ENCODE measurements around the gene VSTM2B.
"Not testable (repeated sequence)": the region's sequence is repeated elsewhere in the genome, so short reads cannot be mapped to it uniquely, and the experiment has no call there.

VSTM2B gene

DNA sequence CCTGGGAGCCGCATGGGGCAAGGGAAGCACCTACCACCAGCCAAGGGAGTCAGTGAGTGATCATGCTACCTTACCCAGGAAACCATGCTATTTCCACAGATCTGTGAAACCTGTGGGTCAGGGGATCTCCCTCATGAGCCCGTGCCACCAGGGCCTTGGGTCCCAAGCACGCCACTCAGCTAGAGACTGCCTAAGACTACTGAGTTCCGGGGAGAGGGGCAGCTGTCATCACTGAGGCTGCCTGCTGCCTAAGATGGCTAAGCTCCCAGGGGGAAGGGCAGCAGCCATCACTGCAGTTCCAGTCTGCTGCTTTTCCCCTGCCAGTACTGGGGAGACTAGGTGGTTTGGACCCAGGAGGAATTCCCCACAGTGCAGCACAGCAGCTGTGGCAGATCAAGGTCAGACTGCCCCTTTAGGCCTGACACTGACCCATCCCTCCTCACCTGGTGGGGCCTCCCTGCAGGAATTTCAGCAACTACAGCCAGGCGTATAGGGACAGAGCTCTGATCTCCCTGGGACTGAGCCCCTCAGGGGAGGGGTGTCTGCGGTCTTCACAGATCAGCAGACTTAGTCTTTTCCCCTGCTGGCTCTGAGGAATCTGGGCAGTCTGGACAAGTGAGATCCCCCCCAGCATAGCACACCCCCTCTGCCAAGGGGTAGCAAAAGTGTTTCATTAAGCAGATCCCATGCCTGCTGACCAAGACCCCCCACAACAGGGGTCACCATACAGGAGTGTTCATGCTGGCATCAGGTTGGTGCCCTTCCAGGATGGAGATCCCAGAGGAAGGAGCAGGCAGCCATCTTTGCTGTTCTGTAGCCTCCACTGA is 26.9 kb downstream of the VSTM2B start:
- Mint-ChIP-seq H3K27ac (no peak overlapping the region), H3K4me3 (no peak overlapping the region), H3K4me1 (ENCODE audit: low read depth in 2 of 2) (no peaks in the 10 kb centered on the region), H3K9me3 (peaks cover 7 to 11% of the 10 kb centered on the region in 2 donors), H3K36me3 (ENCODE audit: insufficient read depth) (peaks cover 3% of the 10 kb centered on the region), H3K27me3 (peaks cover 40 to 89% of the 10 kb centered on the region in 2 donors)
- DNase-seq (no peak), ATAC-seq (replicated peaks) (no peak)

DNA sequence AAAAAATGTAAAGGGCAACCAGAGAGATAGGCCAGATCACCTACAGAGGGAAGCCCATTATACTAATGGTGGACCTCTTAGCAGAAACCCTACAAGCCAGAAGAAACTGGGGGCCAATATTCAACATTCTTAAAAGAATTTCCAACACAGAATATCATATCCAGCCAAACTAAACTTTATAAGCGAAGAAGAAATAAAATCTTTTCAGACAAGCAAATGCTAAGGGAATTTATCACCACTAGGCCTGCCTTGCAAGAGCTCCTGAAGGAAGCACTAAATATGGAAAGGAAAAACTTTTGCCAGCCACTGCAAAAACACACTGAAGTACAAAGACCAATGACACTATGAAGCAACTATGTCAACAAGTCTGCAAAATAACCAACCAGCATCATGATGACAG is 28.4 kb downstream of the VSTM2B start:
- no peak for ATAC-seq (replicated peaks)
- H3K4me1 Mint-ChIP-seq (ENCODE audit: low read depth in 2 of 2) = no peaks in the 10 kb centered on the region

DNA sequence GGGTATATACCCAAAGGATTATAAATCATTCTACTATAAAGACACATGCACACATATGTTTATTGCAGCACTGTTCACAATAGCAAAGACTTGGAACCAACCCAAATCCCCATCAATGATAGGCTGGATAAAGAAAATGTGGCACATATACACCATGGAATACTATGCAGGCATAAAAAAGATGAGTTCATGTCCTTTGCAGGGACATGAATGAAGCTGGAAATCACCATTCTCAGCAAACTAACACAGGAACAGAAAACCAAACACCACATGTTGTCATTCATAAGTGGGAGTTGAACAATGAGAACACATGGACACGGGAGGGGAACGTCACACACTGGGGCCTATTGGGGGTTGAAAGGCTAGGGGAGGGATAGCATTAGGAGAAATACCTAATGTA is 33.3 kb downstream of the VSTM2B start:
- not testable (repeated sequence) for H3K4me3 Mint-ChIP-seq; ATAC-seq (replicated peaks); H3K36me3 Mint-ChIP-seq (ENCODE audit: insufficient read depth); DNase-seq; H3K27ac Mint-ChIP-seq; H3K4me1 Mint-ChIP-seq (ENCODE audit: low read depth in 2 of 2)
- Mint-ChIP-seq H3K27me3 (peaks cover 37 to 55% of the 10 kb centered on the region in 2 donors), H3K9me3 (peaks cover 0 to 14% of the 10 kb centered on the region in 2 donors)

More for the DNA sequence above, 28.4 kb downstream of the VSTM2B start:
- Mint-ChIP-seq H3K36me3 (ENCODE audit: insufficient read depth) (no peaks in the 10 kb centered on the region), H3K9me3 (peaks cover 7 to 22% of the 10 kb centered on the region in 2 donors), H3K27me3 (peaks cover 38 to 74% of the 10 kb centered on the region in 2 donors), H3K4me3 (no peak overlapping the region), H3K27ac (no peak overlapping the region)
- no peak for DNase-seq

DNA sequence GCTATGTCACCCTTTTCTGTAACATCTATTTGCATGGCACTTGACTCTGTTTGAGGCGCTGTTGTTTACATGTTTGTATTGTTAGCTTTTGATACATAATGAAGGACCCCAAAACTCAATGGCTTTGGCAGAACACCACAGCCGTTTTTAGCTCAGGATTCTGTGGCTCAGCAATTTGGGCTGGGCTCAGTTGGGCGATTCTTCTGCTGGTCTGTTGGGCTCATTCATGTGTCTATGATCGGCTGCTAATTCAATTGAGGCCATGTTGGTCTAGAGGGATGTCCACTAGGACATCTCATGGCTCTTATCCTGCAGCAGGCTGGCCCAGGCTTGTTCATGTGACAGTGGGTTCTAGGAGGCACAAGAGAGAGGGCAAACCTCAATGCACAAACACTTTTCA is 33.9 kb downstream of the VSTM2B start:
- no peak overlapping the region for H3K27ac Mint-ChIP-seq
- peaks cover 31 to 56% of the 10 kb centered on the region in 2 donors for H3K27me3 Mint-ChIP-seq
- H3K9me3 Mint-ChIP-seq = peaks cover 0 to 14% of the 10 kb centered on the region in 2 donors
- H3K4me3 Mint-ChIP-seq = no peak overlapping the region
- H3K36me3 Mint-ChIP-seq (ENCODE audit: insufficient read depth) = no peaks in the 10 kb centered on the region
- DNase-seq (no peak), ATAC-seq (replicated peaks) (no peak)
- H3K4me1 Mint-ChIP-seq (ENCODE audit: low read depth in 2 of 2) = peaks cover 0 to 4% of the 10 kb centered on the region in 2 donors

DNA sequence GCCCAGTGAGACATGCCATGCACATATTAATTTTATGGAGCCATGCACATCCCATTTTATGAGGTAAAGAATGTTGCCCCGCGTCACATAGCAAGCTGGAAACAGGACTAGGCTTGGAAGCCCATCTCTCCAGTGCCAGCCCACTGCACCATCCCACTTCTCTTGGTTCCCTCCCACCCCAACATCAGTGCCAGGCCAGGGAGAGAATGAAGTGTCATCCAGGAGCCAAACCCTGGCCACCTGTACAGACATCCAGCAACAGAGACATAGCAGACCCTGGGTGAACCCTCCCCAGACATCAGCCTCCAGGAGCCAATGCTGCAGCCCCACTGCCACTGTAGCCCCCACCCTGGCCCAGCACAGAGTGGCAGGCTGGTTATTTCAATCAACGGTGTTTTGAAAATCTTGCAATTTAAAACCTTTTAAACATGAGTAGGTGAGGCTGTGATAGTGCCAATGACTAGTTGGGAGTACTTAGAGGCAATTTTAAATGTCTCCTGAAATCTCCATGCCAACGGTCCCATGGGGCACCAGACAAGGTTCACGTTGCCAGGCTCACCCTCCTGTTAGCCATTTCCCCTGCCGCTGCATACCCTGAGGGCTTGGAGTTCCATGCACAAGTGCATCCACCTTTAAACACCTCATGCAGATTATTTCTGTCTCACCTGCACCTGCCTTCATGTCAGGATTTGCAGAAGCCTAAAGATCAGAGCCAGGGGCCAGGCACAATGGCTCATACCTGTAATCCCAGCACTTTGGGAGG is 34.7 kb downstream of the VSTM2B start:
- Mint-ChIP-seq H3K4me1 (ENCODE audit: low read depth in 2 of 2) (peaks cover 0 to 4% of the 10 kb centered on the region in 2 donors), H3K9me3 (peaks cover 0 to 14% of the 10 kb centered on the region in 2 donors), H3K4me3 (no peak overlapping the region), H3K27me3 (peaks cover 28 to 56% of the 10 kb centered on the region in 2 donors), H3K27ac (no peak overlapping the region), H3K36me3 (ENCODE audit: insufficient read depth) (no peaks in the 10 kb centered on the region)
- DNase-seq = no peak
- ATAC-seq (replicated peaks) = no peak

DNA sequence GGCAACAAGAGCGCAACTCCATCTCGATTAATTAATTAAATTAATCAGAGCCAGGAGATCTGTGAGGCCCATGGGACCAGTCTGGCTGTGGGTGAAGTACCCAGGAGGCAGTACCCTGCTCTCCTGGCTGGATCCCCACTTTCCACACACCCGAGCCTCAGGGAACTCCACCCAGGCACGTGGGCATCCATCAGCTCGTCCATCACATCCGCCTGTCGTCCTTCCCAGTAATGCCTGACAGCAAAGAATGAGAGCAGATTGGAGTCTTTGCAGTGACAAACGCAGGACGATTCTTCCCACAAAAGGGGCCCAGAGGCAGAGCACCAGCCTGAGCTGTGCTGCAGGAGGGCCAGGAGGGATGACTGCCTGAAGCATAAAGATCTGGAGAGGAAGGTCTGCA is 35.8 kb downstream of the VSTM2B start:
- no peaks in the 10 kb centered on the region for H3K36me3 Mint-ChIP-seq (ENCODE audit: insufficient read depth)
- H3K9me3 Mint-ChIP-seq = peaks cover 0 to 14% of the 10 kb centered on the region in 2 donors
- H3K4me3 Mint-ChIP-seq = no peak overlapping the region
- no peak overlapping the region for H3K27ac Mint-ChIP-seq
- DNase-seq (no peak), ATAC-seq (replicated peaks) (no peak)
- H3K27me3 Mint-ChIP-seq = peaks cover 23 to 56% of the 10 kb centered on the region in 2 donors
- peaks cover 0 to 8% of the 10 kb centered on the region in 2 donors for H3K4me1 Mint-ChIP-seq (ENCODE audit: low read depth in 2 of 2)

DNA sequence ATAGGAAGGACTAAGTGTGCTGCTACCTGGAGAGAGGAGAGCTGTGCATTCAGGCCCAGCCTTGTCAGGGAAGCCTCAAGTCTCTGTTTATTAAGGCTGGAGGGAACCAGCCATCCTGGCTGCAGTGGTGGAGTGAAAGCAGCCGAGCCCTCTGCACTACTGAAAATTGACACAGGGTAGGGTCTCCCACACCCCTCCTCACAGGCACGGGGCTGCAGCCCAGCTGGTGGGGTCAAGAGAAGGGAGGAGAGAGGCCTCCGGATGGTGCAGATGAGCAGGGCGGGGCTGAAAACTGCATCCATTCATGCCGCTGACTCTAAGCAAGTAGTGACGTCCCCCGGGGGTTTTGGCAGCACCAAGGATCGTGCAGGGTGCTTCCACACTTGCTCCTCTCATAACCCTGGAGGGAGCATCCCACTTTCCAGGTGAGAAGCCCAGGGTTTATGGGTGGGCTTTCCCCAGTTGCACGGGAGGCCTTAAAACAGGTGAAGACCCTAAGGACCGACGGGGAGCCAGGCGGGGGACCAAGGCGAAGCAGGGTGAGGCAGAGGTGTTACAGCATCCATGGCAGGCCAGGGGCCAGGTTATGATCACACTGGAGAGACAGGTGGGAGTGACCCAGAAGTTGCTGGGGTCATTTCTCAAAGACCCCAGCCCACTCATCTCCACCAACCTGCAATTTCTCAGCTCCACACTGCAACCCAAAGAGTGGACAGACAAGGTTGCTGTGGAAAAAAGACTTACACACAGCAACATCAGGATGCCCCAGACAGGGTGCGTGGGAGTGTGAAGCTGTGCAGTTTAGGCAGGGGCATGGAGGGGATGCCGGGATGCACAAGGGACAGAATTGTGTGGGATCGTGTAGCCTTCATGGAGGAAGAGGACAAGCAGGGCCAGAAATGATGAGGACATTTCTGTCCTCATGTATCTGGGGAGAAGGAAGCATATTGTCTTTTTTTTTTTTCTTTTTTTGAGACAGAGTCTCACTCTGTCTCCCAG is 36.8 kb downstream of the VSTM2B start:
- H3K36me3 Mint-ChIP-seq (ENCODE audit: insufficient read depth) = no peaks in the 10 kb centered on the region
- H3K27ac Mint-ChIP-seq = no peak overlapping the region
- DNase-seq (no peak), ATAC-seq (replicated peaks) (no peak)
- H3K4me1 Mint-ChIP-seq (ENCODE audit: low read depth in 2 of 2) = peaks cover 0 to 8% of the 10 kb centered on the region in 2 donors
- H3K27me3 Mint-ChIP-seq = peaks cover 24 to 61% of the 10 kb centered on the region in 2 donors
- H3K9me3 Mint-ChIP-seq = peaks cover 0 to 14% of the 10 kb centered on the region in 2 donors
- no peak overlapping the region for H3K4me3 Mint-ChIP-seq

DNA sequence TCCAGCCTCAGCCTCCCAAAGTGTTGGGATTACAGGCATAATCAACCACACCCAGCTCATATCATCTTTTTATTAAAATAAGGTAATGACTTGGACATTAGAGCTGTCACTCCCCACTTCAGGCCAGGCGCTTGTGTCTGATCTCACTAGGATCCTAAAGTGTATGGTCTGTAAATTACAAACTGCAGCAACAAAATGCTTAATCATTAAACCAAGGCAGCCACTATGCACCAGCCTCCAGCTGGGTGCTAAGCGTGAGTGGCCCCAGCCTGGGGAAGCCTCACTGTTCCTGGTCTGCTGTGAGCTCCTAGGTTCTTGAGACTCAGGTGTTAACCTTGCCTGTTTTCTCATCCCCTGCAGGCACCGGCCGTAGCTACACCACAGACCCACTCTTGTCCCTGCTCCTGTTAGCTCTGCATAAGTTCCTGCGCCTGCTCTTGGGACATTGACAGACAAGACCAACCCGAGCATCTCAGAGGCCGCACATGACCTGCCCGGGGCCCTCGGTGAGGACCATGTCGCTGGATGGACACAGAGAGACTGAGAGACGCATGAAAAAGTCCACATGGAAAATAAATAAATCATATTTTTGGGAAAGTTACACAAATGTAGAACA is 37.8 kb downstream of the VSTM2B start:
- ATAC-seq (replicated peaks) = no peak
- no peak overlapping the region for H3K27ac Mint-ChIP-seq
- no peaks in the 10 kb centered on the region for H3K36me3 Mint-ChIP-seq (ENCODE audit: insufficient read depth)
- H3K27me3 Mint-ChIP-seq = peaks cover 24 to 71% of the 10 kb centered on the region in 2 donors
- H3K4me1 Mint-ChIP-seq (ENCODE audit: low read depth in 2 of 2) = peaks cover 0 to 8% of the 10 kb centered on the region in 2 donors
- H3K9me3 Mint-ChIP-seq = peaks cover 0 to 8% of the 10 kb centered on the region in 2 donors
- H3K4me3 Mint-ChIP-seq = no peak overlapping the region
- no peak for DNase-seq

DNA sequence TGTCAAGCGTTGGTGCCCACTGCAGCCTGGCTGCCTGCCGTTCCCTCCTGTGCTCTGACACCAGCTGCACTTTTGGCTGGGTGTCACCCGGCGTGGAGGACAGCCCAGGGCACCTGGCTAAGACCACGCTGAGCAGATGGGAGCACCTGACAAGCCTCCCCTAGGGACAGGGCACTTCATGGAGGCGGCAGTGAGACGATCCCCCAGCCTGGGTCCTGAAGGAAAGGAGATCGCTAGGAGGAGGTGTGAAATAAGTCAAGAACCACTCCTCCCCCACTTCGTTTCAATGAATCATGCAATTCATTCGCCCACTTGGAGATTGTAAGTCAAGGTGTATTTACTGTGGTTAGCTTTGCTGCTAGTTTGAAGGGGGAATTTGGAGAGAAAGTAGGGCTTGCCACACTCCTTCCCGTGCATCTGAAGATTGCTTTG is 38.8 kb downstream of the VSTM2B start:
- H3K27ac Mint-ChIP-seq = no peak overlapping the region
- no peaks in the 10 kb centered on the region for H3K9me3 Mint-ChIP-seq
- DNase-seq = no peak
- H3K4me3 Mint-ChIP-seq = no peak overlapping the region
- peaks cover 24 to 76% of the 10 kb centered on the region in 2 donors for H3K27me3 Mint-ChIP-seq
- no peak for ATAC-seq (replicated peaks)
- H3K36me3 Mint-ChIP-seq (ENCODE audit: insufficient read depth) = no peaks in the 10 kb centered on the region
- peaks cover 0 to 8% of the 10 kb centered on the region in 2 donors for H3K4me1 Mint-ChIP-seq (ENCODE audit: low read depth in 2 of 2)

DNA sequence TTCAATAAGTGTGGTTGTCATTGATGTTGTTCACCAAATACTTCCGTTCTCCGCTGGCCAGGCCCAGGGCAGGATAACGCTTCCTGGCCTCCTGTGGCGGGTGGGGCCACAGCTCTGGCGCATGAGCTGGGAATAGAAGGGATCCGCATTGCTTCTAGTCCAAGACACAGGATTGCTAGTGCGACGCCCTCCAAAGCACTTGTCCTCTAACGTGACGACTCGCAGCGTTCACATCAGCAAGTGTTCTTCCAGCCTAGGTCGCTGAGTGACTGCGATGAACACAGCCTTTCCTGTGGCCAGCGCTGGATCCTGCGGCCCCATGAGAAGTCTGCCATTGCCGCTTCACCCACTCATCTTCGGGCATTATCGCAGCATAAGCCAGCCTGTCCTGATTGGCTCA is 39.4 kb downstream of the VSTM2B start:
- no peak for DNase-seq
- Mint-ChIP-seq H3K27ac (no peak overlapping the region), H3K9me3 (no peaks in the 10 kb centered on the region), H3K4me1 (ENCODE audit: low read depth in 2 of 2) (peaks cover 0 to 8% of the 10 kb centered on the region in 2 donors), H3K4me3 (no peak overlapping the region), H3K27me3 (peaks cover 24 to 82% of the 10 kb centered on the region in 2 donors), H3K36me3 (ENCODE audit: insufficient read depth) (no peaks in the 10 kb centered on the region)
- no peak for ATAC-seq (replicated peaks)

DNA sequence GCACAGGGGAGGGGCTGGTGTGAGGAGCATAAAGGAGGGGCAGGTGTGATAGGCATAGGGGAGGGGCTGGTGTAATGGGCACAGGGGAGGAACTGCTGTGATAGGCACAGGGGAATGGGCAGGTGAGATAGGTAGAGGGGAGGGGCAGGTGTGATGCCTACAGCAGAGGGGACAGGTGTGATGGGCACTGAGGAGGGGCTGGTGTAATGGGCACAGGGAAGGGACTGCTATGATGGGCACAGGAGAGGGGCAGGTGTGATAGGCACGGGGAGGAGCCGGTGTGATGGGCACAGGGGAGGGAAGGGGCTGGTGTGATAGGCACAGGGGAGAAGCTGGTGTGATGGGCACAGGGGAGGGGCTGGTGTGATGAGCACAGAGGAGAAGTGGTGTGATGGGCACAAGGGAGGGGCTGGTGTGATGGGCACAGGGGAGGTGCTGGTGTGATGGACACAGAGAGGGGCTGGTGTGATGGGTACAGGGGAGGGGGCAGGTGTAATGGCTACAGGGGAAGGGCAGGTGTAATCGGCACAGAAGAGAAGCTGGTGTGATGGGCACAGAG is 40.8 kb downstream of the VSTM2B start:
- no peak for DNase-seq
- H3K4me3 Mint-ChIP-seq = no peak overlapping the region
- H3K36me3 Mint-ChIP-seq (ENCODE audit: insufficient read depth) = no peaks in the 10 kb centered on the region
- no peak for ATAC-seq (replicated peaks)
- peaks cover 24 to 96% of the 10 kb centered on the region in 2 donors for H3K27me3 Mint-ChIP-seq
- H3K9me3 Mint-ChIP-seq = no peaks in the 10 kb centered on the region
- H3K27ac Mint-ChIP-seq = peak overlapping the region in 1 of 2 donors; percentile 74
- peaks cover 0 to 8% of the 10 kb centered on the region in 2 donors for H3K4me1 Mint-ChIP-seq (ENCODE audit: low read depth in 2 of 2)

DNA sequence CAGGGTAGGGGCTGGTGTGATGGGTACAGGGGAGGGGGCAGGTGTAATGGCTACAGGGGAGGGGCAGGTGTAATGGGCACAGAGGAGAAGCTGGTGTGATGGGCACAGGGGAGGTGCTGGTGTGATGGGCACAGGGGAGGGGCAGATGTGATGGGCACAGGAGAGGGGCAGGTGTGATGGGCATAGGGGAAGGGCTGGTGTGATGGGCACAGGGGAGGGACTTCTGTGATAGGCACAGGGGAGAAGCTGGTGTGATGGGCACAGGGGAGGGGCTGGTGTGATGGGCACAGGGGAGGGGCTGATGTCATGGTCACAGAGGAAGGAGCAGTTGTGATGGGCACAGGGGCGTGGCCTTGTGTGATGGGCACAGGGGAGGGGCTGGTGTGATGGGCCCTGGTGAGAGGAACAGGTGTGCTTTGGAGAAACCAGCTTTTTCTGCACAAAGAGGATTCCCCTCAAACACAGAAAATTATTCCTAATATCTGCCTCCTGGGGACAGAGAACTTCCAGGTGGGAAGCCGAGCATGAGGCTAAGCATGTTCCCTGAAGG is 41.6 kb downstream of the VSTM2B start:
- Mint-ChIP-seq H3K27me3 (peaks cover 32 to 96% of the 10 kb centered on the region in 2 donors), H3K4me3 (no peak overlapping the region), H3K36me3 (ENCODE audit: insufficient read depth) (no peaks in the 10 kb centered on the region), H3K4me1 (ENCODE audit: low read depth in 2 of 2) (peaks cover 0 to 8% of the 10 kb centered on the region in 2 donors), H3K27ac (no peak overlapping the region), H3K9me3 (no peaks in the 10 kb centered on the region)
- DNase-seq = no peak
- ATAC-seq (replicated peaks) = no peak
